Fibroblast of lung (primary cell): Measurements from ENCODE around the gene ITPR2. TPM values are rescaled to one million over a fixed set of nuclear protein-coding genes. Genes with fewer than 3 reads are reported as not detected.
A peak's percentile ranks its signal among the peaks of the same experiment; 100 is the strongest.

Source experiments
- DNase-seq, 2 donors: peaks; one replicate each; pipeline versions ENCODE4 v3.0.0 to v3.0.0-alpha.2; 2010; ENCODE audit warnings: low read depth in 2 of 2
- H2AFZ ChIP-seq: 2 replicates; pipeline ENCODE4 v1.5.1; 2012; ENCODE audit warnings: low read length, control low read depth, inconsistent platforms
- H3K27ac ChIP-seq: 2 replicates; pipeline ENCODE4 v1.5.1; 2011; ENCODE audit warnings: low read length, control low read depth; ENCODE audit not compliant: insufficient read depth
- H3K27me3 ChIP-seq: 2 replicates; pipeline ENCODE4 v1.5.1; 2011; ENCODE audit warnings: mild to moderate bottlenecking, low read length; ENCODE audit not compliant: control insufficient read depth, insufficient read depth
- H3K36me3 ChIP-seq: 2 replicates; pipeline ENCODE4 v1.5.1; 2011; ENCODE audit warnings: low read length; ENCODE audit not compliant: control insufficient read depth, insufficient read depth
- H3K4me1 ChIP-seq: 2 replicates; pipeline ENCODE4 v1.5.1; 2011; ENCODE audit warnings: low read length; ENCODE audit not compliant: control insufficient read depth, insufficient read depth; ENCODE audit errors: extremely low read depth
- H3K4me2 ChIP-seq: 2 replicates; pipeline ENCODE4 v1.5.1; 2011; ENCODE audit warnings: low read length, control low read depth; ENCODE audit not compliant: insufficient read depth; ENCODE audit errors: extremely low read depth
- H3K4me3 ChIP-seq, 4 experiments: fragments of 200-600 bp in 1 of 4; sonication (generic) in 1 of 4; replicated peaks in 1 of 4; 2 replicates each; pipeline ENCODE4 v1.5.1; 2011 to 2016; ENCODE audit warnings: low read length in 4 of 4, low read depth in 3 of 4, mild to moderate bottlenecking in 3 of 4, control low read depth in 2 of 4, inconsistent platforms in 1 of 4, mixed read lengths in 1 of 4; ENCODE audit not compliant: insufficient read depth in 1 of 4; ENCODE audit errors: control extremely low read depth in 1 of 4
- H3K79me2 ChIP-seq: 2 replicates; pipeline ENCODE4 v1.5.1; 2012; ENCODE audit warnings: mild to moderate bottlenecking, low read length, inconsistent platforms; ENCODE audit not compliant: control insufficient read depth, insufficient read depth
- H3K9ac ChIP-seq: 2 replicates; pipeline ENCODE4 v1.5.1; 2011; ENCODE audit warnings: mild to moderate bottlenecking, low read length, control low read depth; ENCODE audit not compliant: insufficient read depth
- H3K9me3 ChIP-seq: 2 replicates; pipeline ENCODE4 v1.5.1; 2012; ENCODE audit warnings: low read depth, low read length; ENCODE audit not compliant: control insufficient read depth, insufficient read depth
- H4K20me1 ChIP-seq: 2 replicates; pipeline ENCODE4 v1.5.1; 2011; ENCODE audit warnings: low read length; ENCODE audit not compliant: control insufficient read depth, insufficient read depth; ENCODE audit errors: extremely low read depth
- CTCF ChIP-seq, 2 donors: IDR thresholded peaks in 1 of 2; conservative IDR thresholded peaks in 1 of 2; 1 replicate in 1 of 2; 2 replicates in 1 of 2; pipeline ENCODE4 v1.5.1; 2011 to 2012; ENCODE audit warnings: low read length in 2 of 2, control low read depth in 1 of 2, inconsistent platforms in 1 of 2, low read depth in 1 of 2, mild to moderate bottlenecking in 1 of 2
- EZH2 ChIP-seq: IDR thresholded peaks from 2 replicates; pipeline ENCODE4 v1.5.1; 2012; ENCODE audit warnings: low read length, control low read depth, mild to moderate bottlenecking; ENCODE audit errors: missing control alignments
- polyA plus RNA-seq, 2 donors: library from polyadenylated mRNA; depleted of rRNA in 1 of 2; stranded (reverse) in 1 of 2; unstranded in 1 of 2; fragments of >200 nt; gene quantifications; 2 replicates each; pipeline ENCODE4 v1.2.1, GENCODE V29; 2011 to 2012; ENCODE audit warnings: missing spikeins in 1 of 2
- total RNA-seq: library from RNA; depleted of rRNA; stranded (reverse); fragments of >200 nt; gene quantifications from 2 replicates; pipeline ENCODE4 v1.2.1, GENCODE V29; 2014

ITPR2 gene
- total and polyA plus RNA-seq, 2 donors (not counting 1 experiment from before 2014, with no cell fraction given), result 5.1 to 24.6 TPM

- Histone ChIP-seq H3K4me1 (no peaks in the 10 kb centered on the region), H3K4me3 (no peak overlapping the region), H4K20me1 (no peaks in the 10 kb centered on the region), H2AFZ (no peak overlapping the region), H3K36me3 (peaks cover 2% of the 10 kb centered on the region), H3K9ac (no peak overlapping the region), H3K27me3 (no peaks in the 10 kb centered on the region), H3K79me2 (no peaks in the 10 kb centered on the region), H3K4me2 (no peak overlapping the region), H3K9me3 (no peaks in the 10 kb centered on the region), H3K27ac (no peak overlapping the region)
- TF ChIP-seq CTCF (conservative IDR thresholded peaks at IDR 0.05 in 1 of 2, IDR thresholded peaks at IDR 0.05 in 1 of 2; ENCODE audit: low read depth in 1 of 2, low read length in 2 of 2) (no peak), EZH2 (no peak)
- DNase-seq, result no peak
Measured at GRCh38 chr12:26571560-26571959, 261.4 kb downstream of the ITPR2 start.

GRCh38 chr12:26567126-26567525 lies 265.9 kb downstream of the ITPR2 start:
- no peaks in the 10 kb centered on the region for H3K79me2 ChIP-seq
- no peak overlapping the region for H3K4me2 ChIP-seq
- no peaks in the 10 kb centered on the region for H3K9me3 ChIP-seq
- no peak overlapping the region for H3K9ac ChIP-seq
- H3K4me3 ChIP-seq, result no peak overlapping the region
- no peaks in the 10 kb centered on the region for H4K20me1 ChIP-seq
- no peaks in the 10 kb centered on the region for H3K27me3 ChIP-seq
- no peak overlapping the region for H2AFZ ChIP-seq
- H3K4me1 ChIP-seq, result no peaks in the 10 kb centered on the region
- H3K27ac ChIP-seq, result no peak overlapping the region
- TF ChIP-seq EZH2, result no peak
- no peak for TF ChIP-seq CTCF (conservative IDR thresholded peaks at IDR 0.05 in 1 of 2, IDR thresholded peaks at IDR 0.05 in 1 of 2; ENCODE audit: low read depth in 1 of 2, low read length in 2 of 2)
- peak in 1 of 2 donors; percentile 1 for DNase-seq
- no peaks in the 10 kb centered on the region for H3K36me3 ChIP-seq

GRCh38 chr12:26566675-26567074 lies 266.3 kb downstream of the ITPR2 start:
- H4K20me1 ChIP-seq, result no peaks in the 10 kb centered on the region
- DNase-seq, result peak; percentile 39 to 44
- H3K9ac ChIP-seq, result no peak overlapping the region
- no peak for TF ChIP-seq CTCF (conservative IDR thresholded peaks at IDR 0.05 in 1 of 2, IDR thresholded peaks at IDR 0.05 in 1 of 2; ENCODE audit: low read depth in 1 of 2, low read length in 2 of 2)
- no peak for TF ChIP-seq EZH2
- H3K4me1 ChIP-seq, result no peaks in the 10 kb centered on the region
- no peaks in the 10 kb centered on the region for H3K9me3 ChIP-seq
- H3K36me3 ChIP-seq, result no peaks in the 10 kb centered on the region
- no peak overlapping the region for H3K4me3 ChIP-seq
- no peak overlapping the region for H3K4me2 ChIP-seq
- H3K27ac ChIP-seq, result no peak overlapping the region
- H3K27me3 ChIP-seq, result no peaks in the 10 kb centered on the region
- no peak overlapping the region for H2AFZ ChIP-seq
- no peaks in the 10 kb centered on the region for H3K79me2 ChIP-seq
